GM20000 (cell line): ENCODE results near the gene MTA1.

Experiments
- DNase-seq: peaks from one replicate; pipeline ENCODE4 v3.0.0; 2012; ENCODE audit warnings: low spot score
- CTCF ChIP-seq: IDR thresholded peaks from 2 replicates; pipeline ENCODE4 v1.5.1; 2012; ENCODE audit warnings: mild to moderate bottlenecking, control low read depth; ENCODE audit errors: extremely low read depth, missing control alignments

Gene MTA1

GRCh38 chr14:105442125-105442524 lies 22.5 kb downstream of the MTA1 start:
- no peak for DNase-seq
- no peak for TF ChIP-seq CTCF

- DNase-seq, result no peak
Measured at GRCh38 chr14:105442834-105443233, 23.2 kb downstream of the MTA1 start.

GRCh38 chr14:105444859-105445258 lies 25.2 kb downstream of the MTA1 start:
- no peak for DNase-seq
- TF ChIP-seq CTCF, result no peak

More at GRCh38 chr14:105442834-105443233, 23.2 kb downstream of the MTA1 start:
- no peak for TF ChIP-seq CTCF

GRCh38 chr14:105445290-105445689 lies 25.7 kb downstream of the MTA1 start:
- no peak for DNase-seq

GRCh38 chr14:105445901-105446845 lies 26.5 kb downstream of the MTA1 start:
- DNase-seq, result no peak
- TF ChIP-seq CTCF, result no peak

More at GRCh38 chr14:105445290-105445689, 25.7 kb downstream of the MTA1 start:
- no peak for TF ChIP-seq CTCF

GRCh38 chr14:105446971-105447370 lies 27.3 kb downstream of the MTA1 start:
- DNase-seq, result no peak
- no peak for TF ChIP-seq CTCF
